ENCODE measurements around the gene TNKS1BP1. TPM values are rescaled to one million over a fixed set of nuclear protein-coding genes. Genes with fewer than 3 reads are reported as not detected.
A peak's percentile ranks its signal among the peaks of the same experiment; 100 is the strongest.
"Not testable (repeated sequence)": the region's sequence is repeated elsewhere in the genome, so short reads cannot be mapped to it uniquely, and the experiment has no call there.

Gene TNKS1BP1
- total RNA-seq, 2 experiments from 2014 or later, result 4.4 to 5.8 TPM

- Mint-ChIP-seq H3K36me3 (peaks cover 4% of the 10 kb centered on the region), H3K27ac (no peak overlapping the region), H3K27me3 (peaks cover 8% of the 10 kb centered on the region), H3K4me1 (peaks cover 3% of the 10 kb centered on the region), H3K9me3 (ENCODE audit: low read depth) (peaks cover 4% of the 10 kb centered on the region), H3K4me3 (no peak overlapping the region)
- DNase-seq, result no peak
- CTCF ChIA-PET, result interaction anchor here (0.7 to 1.5 kb wide), 8 partner anchors 11 to 412 kb away, joined by 3 to 5 read pairs (median 3); no protein-coding TSS in a partner anchor
- ATAC-seq, result no peak
Observed at GRCh38 chr11:57348636-57349313, 24.0 kb upstream of the TNKS1BP1 start.

DNA sequence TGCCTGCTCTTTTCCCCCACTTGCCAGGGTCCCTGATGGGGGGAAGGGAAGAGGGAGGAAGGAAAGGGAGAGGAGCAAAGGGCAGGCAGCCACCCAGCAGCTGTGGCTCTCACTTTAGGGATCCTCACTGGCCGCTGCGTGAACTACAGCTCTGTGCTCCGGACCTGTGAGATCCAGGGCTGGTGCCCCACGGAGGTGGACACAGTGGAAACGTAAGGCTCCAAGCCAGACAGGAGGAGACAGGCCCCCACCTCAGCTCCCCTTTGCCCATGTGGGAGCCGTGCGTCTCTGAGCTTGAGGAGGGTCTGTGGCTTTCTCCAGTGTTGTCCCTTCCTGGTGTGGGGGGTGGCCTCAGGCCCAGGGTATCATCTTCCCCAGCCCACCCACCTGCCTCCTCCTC, 23.3 kb upstream of the TNKS1BP1 start:
- CTCF ChIA-PET, result interaction anchor here (0.9 to 1.5 kb wide), 3 partner anchors 53 to 145 kb away, joined by 3 to 5 read pairs (median 3); no protein-coding TSS in a partner anchor
- ATAC-seq (no peak), DNase-seq (no peak)
- Mint-ChIP-seq H3K36me3 (peaks cover 4% of the 10 kb centered on the region), H3K27ac (no peak overlapping the region), H3K4me1 (peaks cover 3% of the 10 kb centered on the region), H3K4me3 (no peak overlapping the region), H3K27me3 (peaks cover 6% of the 10 kb centered on the region), H3K9me3 (ENCODE audit: low read depth) (peaks cover 4% of the 10 kb centered on the region)

DNA sequence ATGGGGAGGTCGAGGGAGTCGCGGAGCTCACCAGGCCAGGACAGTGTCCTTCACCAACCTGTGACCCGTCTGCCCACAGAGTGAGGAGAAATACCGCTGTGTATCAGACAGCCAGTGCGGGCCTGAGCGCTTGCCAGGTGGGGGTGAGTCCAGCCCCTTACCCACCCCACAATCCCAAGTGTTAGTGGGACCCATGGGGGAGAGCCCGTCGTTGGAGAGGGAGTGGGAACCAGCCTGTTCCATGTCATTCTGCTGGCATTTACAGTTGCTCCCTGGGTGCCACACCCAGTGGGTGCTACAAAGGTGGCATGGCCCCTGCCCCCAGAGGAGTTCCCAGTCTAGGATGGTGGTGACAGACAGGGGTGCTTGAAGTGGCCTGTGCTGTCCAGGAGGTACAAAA, 22.6 kb upstream of the TNKS1BP1 start:
- H3K27ac Mint-ChIP-seq, result no peak overlapping the region
- H3K9me3 Mint-ChIP-seq (ENCODE audit: low read depth), result peaks cover 4% of the 10 kb centered on the region

DNA sequence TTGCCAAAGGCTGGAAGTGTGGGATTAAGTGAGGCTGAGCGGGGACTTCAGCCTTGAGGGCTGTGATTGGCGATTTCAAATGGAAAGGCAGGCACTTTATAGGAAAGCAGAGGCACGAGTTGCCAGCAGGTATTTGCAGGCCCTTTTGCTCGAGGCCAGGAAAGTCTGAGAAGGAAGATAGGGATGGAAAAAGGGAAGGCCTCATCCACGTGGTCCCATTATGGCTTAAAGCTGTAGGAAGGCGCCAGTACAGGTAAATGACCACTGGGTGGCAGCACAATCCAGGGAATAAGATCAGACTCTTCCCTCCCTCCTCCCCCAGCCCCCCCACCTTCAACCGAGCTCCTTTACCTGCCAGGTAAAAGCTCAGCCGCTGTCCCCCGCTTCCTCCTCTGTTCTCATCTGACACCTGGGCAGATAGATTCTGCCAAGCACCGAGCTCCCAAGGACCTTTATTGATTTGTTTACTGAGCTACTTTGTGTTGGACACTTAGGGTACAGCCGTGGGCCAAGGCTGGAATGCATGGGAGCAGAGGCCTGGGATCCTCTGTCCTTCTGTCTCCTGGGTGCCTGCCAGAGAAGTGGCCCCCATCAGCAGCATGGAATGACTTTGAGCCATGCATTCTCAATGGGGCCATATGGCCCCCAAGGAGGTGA, 20.9 kb upstream of the TNKS1BP1 start:
- Mint-ChIP-seq H3K27ac (no peak overlapping the region), H3K27me3 (no peaks in the 10 kb centered on the region), H3K9me3 (ENCODE audit: low read depth) (no peaks in the 10 kb centered on the region), H3K36me3 (no peaks in the 10 kb centered on the region), H3K4me1 (peaks cover 3% of the 10 kb centered on the region), H3K4me3 (no peak overlapping the region)
- peak; percentile 71 for DNase-seq
- ATAC-seq, result peak; percentile 65
- CTCF ChIA-PET, result interaction anchor here (0.7 to 3.6 kb wide), 36 partner anchors 9 to 455 kb away, joined by 3 to 22 read pairs (median 4); partner anchors contain the start of genes RTN4RL2, SSRP1 and TNKS1BP1

More for the DNA sequence above, 22.6 kb upstream of the TNKS1BP1 start:
- DNase-seq, result no peak
- CTCF ChIA-PET, result interaction anchor here (1.0 to 2.2 kb wide), 3 partner anchors 54 to 297 kb away, joined by 3 to 11 read pairs (median 5); no protein-coding TSS in a partner anchor
- Mint-ChIP-seq H3K27me3 (peaks cover 6% of the 10 kb centered on the region), H3K4me3 (no peak overlapping the region), H3K36me3 (peaks cover 4% of the 10 kb centered on the region), H3K4me1 (peaks cover 3% of the 10 kb centered on the region)
- ATAC-seq, result no peak

- H3K4me1 Mint-ChIP-seq, result peaks cover under 1% of the 10 kb centered on the region
- CTCF ChIA-PET, result interaction anchor here (1.2 to 3.6 kb wide), 8 partner anchors 10 to 189 kb away, joined by 3 to 18 read pairs (median 8); partner anchors contain the start of gene SSRP1
- no peak overlapping the region for H3K4me3 Mint-ChIP-seq
- H3K27me3 Mint-ChIP-seq, result peaks cover 2% of the 10 kb centered on the region
- no peak overlapping the region for H3K27ac Mint-ChIP-seq
- H3K36me3 Mint-ChIP-seq, result no peaks in the 10 kb centered on the region
- no peak for DNase-seq
- no peak for ATAC-seq
- no peaks in the 10 kb centered on the region for H3K9me3 Mint-ChIP-seq (ENCODE audit: low read depth)
Observed at GRCh38 chr11:57344826-57345225, 20.1 kb upstream of the TNKS1BP1 start.

GRCh38 chr11:57343825-57344224, 19.1 kb upstream of the TNKS1BP1 start:
- CTCF ChIA-PET, result interaction anchor here (1.3 to 3.6 kb wide), 7 partner anchors 13 to 300 kb away, joined by 3 to 18 read pairs (median 4); no protein-coding TSS in a partner anchor
- Mint-ChIP-seq H3K4me3 (no peak overlapping the region), H3K4me1 (no peaks in the 10 kb centered on the region), H3K36me3 (no peaks in the 10 kb centered on the region), H3K27me3 (peaks cover 5% of the 10 kb centered on the region), H3K9me3 (ENCODE audit: low read depth) (no peaks in the 10 kb centered on the region), H3K27ac (no peak overlapping the region)
- DNase-seq, result no peak
- ATAC-seq, result no peak

GRCh38 chr11:57342702-57343101, 17.9 kb upstream of the TNKS1BP1 start:
- no peaks in the 10 kb centered on the region for H3K36me3 Mint-ChIP-seq
- H3K9me3 Mint-ChIP-seq (ENCODE audit: low read depth), result no peaks in the 10 kb centered on the region
- no peak for ATAC-seq
- DNase-seq, result no peak
- no peaks in the 10 kb centered on the region for H3K4me1 Mint-ChIP-seq
- H3K27me3 Mint-ChIP-seq, result peaks cover 5% of the 10 kb centered on the region
- no peak overlapping the region for H3K4me3 Mint-ChIP-seq
- CTCF ChIA-PET, result interaction anchor here (0.8 to 2.0 kb wide), 8 partner anchors 104 to 302 kb away, joined by 3 to 6 read pairs (median 4); no protein-coding TSS in a partner anchor
- no peak overlapping the region for H3K27ac Mint-ChIP-seq

DNA sequence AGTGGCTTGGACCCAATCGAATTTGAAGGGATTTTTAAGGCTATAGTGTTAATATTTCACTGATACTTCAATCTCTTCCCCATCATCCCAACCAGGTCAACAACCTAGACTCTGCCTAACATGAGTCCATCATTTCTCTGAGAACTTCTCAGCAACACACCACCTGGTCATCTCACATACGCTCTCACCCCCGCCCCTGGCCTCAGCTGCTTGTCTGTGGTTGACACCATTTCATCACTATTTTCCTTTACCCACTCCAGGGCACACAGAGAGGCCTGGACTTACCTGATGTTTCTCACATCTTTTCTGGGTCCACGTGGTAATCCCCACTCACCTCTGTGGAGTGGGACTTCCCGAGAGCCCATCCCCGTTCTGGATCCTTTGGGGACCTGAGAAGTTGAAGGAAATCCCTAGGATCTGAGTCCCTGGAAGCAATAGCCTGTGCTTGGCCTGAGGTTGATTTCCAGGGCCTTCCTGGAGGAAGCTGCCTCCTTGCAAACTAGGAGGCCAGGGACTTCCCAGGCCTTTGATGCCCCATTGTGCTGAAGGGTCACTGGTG, 16.6 kb upstream of the TNKS1BP1 start:
- no peaks in the 10 kb centered on the region for H3K9me3 Mint-ChIP-seq (ENCODE audit: low read depth)
- H3K4me3 Mint-ChIP-seq, result no peak overlapping the region
- H3K27me3 Mint-ChIP-seq, result peaks cover 5% of the 10 kb centered on the region
- no peak for DNase-seq
- no peak for ATAC-seq
- H3K4me1 Mint-ChIP-seq, result peaks cover 4% of the 10 kb centered on the region
- H3K36me3 Mint-ChIP-seq, result no peaks in the 10 kb centered on the region
- H3K27ac Mint-ChIP-seq, result no peak overlapping the region
- CTCF ChIA-PET, result interaction anchor here (0.7 to 1.4 kb wide), 2 partner anchors 11 to 48 kb away, joined by 4 to 5 read pairs; no protein-coding TSS in a partner anchor

DNA sequence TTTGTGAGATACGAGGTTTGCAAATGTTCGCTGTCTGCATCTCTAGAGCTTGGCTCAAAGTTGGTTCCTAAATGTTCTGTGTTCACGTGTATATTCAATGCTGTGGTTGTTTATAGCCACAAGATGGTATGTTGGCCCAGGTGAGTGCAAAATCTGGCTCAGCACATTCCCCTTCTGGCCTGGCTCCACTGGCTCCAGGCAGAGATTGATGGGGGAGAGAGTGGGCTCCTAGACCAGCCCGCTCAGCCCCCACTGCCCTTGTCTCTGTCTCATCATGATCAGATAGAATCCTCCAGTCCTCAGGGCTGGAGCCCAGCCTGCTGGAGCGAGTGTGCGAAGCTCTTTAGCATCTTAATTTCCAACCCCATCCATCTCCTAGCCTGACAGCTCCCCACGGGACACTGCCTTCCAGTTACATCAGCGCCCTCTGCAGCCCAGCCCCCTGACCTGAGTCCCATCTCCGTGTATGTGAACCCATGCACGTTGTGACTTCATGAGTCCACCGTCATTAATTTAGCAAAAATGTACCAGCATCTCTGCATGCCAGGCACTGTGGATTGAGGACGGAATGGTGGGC, 15.4 kb upstream of the TNKS1BP1 start:
- no peak overlapping the region for H3K27ac Mint-ChIP-seq
- CTCF ChIA-PET, result no interaction called here
- peaks cover 5% of the 10 kb centered on the region for H3K27me3 Mint-ChIP-seq
- DNase-seq (no peak), ATAC-seq (no peak)
- no peaks in the 10 kb centered on the region for H3K9me3 Mint-ChIP-seq (ENCODE audit: low read depth)
- H3K36me3 Mint-ChIP-seq, result no peaks in the 10 kb centered on the region
- H3K4me1 Mint-ChIP-seq, result peaks cover 10% of the 10 kb centered on the region
- H3K4me3 Mint-ChIP-seq, result no peak overlapping the region

DNA sequence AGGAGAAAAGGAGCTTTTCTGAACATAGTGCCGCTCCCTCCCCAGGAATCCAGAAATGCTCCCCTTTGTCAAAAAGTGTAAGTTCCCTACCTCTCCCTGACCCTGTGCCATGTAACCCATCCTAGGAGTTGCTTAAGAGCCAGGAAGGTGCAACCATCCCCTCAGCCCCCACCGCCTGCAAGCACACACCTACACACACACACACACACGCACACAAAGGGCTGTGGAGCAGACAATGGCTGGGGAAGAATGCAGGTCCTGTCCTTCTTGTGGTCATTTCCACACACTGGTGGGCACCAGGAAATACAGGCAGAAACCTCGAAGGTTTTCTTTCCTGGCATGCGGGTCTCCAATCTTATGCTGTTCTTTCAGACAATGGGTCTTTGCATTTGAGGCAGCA, 14.6 kb upstream of the TNKS1BP1 start:
- no peak overlapping the region for H3K27ac Mint-ChIP-seq
- peaks cover 6% of the 10 kb centered on the region for H3K36me3 Mint-ChIP-seq
- CTCF ChIA-PET, result interaction anchor here (1.0 to 3.1 kb wide), 3 partner anchors 11 to 120 kb away, joined by 3 to 15 read pairs (median 6); partner anchors contain the start of genes RTN4RL2 and TNKS1BP1
- no peak overlapping the region for H3K4me3 Mint-ChIP-seq
- no peaks in the 10 kb centered on the region for H3K9me3 Mint-ChIP-seq (ENCODE audit: low read depth)
- ATAC-seq (no peak), DNase-seq (no peak)
- H3K4me1 Mint-ChIP-seq, result peaks cover 18% of the 10 kb centered on the region
- H3K27me3 Mint-ChIP-seq, result peaks cover 5% of the 10 kb centered on the region

DNA sequence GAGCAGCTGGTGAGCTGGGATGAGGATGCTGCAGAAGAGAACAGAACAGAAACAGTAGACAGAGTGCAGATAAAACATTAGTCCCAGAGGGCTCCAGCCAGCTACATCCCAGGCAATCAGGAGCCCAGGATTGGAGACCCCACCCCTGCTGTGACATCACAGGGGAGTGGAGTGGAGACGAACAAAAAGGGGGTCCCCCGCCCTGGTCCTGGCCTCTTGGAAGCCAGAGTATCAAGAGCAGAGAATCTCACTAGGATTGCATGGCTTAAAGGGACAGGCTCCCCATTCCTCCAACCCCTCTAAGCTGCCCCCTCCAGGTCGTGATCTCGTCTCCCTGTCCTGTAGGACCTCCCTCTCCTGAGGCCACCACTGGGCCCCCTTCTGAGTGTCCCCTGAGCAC, 13.4 kb upstream of the TNKS1BP1 start, which contains the start of gene P2RX3:
Gene P2RX3, plus strand, starts transcription at position 211 of the 400 bp plus-strand sequence. CDS start 199 bp downstream, outside the sequence.
- DNase-seq (no peak), ATAC-seq (no peak)
- CTCF ChIA-PET, result interaction anchor here (0.9 to 3.1 kb wide), 4 partner anchors 12 to 121 kb away, joined by 3 to 15 read pairs (median 5); partner anchors contain the start of genes RTN4RL2 and TNKS1BP1
- Mint-ChIP-seq H3K36me3 (peaks cover 16% of the 10 kb centered on the region), H3K9me3 (ENCODE audit: low read depth) (no peaks in the 10 kb centered on the region), H3K4me1 (peaks cover 29% of the 10 kb centered on the region), H3K4me3 (no peak within 1 kb of the TSS), H3K27me3 (peaks cover 5% of the 10 kb centered on the region), H3K27ac (no peak within 1 kb of the TSS)

DNA sequence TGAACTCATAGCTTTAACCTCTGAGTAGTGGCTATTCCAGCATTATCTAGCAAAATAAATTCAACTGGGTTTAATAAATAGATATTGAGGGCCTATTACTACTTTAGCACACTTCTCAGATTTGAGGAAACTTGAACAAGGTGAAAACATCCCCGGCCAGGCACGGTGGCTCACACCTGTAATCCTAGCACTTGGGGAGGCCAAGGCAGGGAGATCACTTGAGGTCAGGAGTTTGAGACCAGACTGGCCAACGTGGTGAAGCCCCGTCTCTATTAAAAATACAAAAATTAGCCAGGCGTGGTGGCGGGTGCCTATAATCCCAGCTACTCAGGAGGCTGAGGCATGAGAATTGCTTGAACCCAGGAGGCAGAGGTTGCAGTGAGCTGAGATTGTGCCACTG, 12.1 kb upstream of the TNKS1BP1 start:
- H3K36me3 Mint-ChIP-seq, result peaks cover 24% of the 10 kb centered on the region
- DNase-seq; H3K27ac Mint-ChIP-seq; ATAC-seq; H3K27me3 Mint-ChIP-seq; H3K9me3 Mint-ChIP-seq (ENCODE audit: low read depth); H3K4me3 Mint-ChIP-seq: not testable (repeated sequence)
- H3K4me1 Mint-ChIP-seq, result peaks cover 34% of the 10 kb centered on the region
- CTCF ChIA-PET, result interaction anchor here (0.9 to 3.1 kb wide), 3 partner anchors 9 to 122 kb away, joined by 4 to 15 read pairs (median 5); partner anchors contain the start of gene RTN4RL2
